HepG2 (cell line): ENCODE results near the gene PRIMA1. TPM values are rescaled to one million over a fixed set of nuclear protein-coding genes. Genes with fewer than 3 reads are reported as not detected.

Experiments used
- ARID5B ChIP-seq: IDR thresholded peaks from 2 replicates; pipeline ENCODE4 v1.4.0; 2020; ENCODE audit warnings: mild to moderate bottlenecking, missing genetic modification reagents
- ASH2L ChIP-seq: fragments of 300-600, 200-600 bp; sonication (generic); IDR thresholded peaks from 2 replicates; pipeline ENCODE4 v1.7.0; 2017; ENCODE audit warnings: low read depth, mild to moderate bottlenecking, moderate library complexity, mixed read lengths, low read length; ENCODE audit not compliant: insufficient read length
- ATF7-NPFF ChIP-seq: sonication (generic); formaldehyde crosslinking; IDR thresholded peaks from 2 replicates; pipeline ENCODE4 v1.8.1; 2023; ENCODE audit warnings: mild to moderate bottlenecking, low read depth, missing genetic modification reagents, moderate library complexity
- BHLHE40 ChIP-seq: IDR thresholded peaks from 2 replicates; pipeline ENCODE4 v1.6.1; 2011; ENCODE audit warnings: low read length, improper control_type of control experiment
- DNMT1 ChIP-seq: sonication (generic); formaldehyde crosslinking; IDR thresholded peaks from 2 replicates; pipeline ENCODE4 v1.5.1; 2020; ENCODE audit warnings: mild to moderate bottlenecking, missing genetic modification reagents
- DPF2 ChIP-seq: sonication (generic); formaldehyde crosslinking; IDR thresholded peaks from 2 replicates; pipeline ENCODE4 v1.4.0; 2020; ENCODE audit warnings: mild to moderate bottlenecking, low read depth, missing genetic modification reagents, borderline replicate concordance
- FOXP1 ChIP-seq, 2 experiments: fragments of 450-650 bp in 1 of 2; IDR thresholded peaks; 2 replicates each; pipeline ENCODE4 v1.6.1; 2017 to 2018; ENCODE audit warnings: antibody characterized with exemption in 1 of 2
- HNRNPK ChIP-seq: fragments of 200-400 bp; formaldehyde crosslinking; IDR thresholded peaks from 2 replicates; pipeline ENCODE4 v1.6.1; 2018; ENCODE audit warnings: low read length, low read depth, moderate library complexity, mild to moderate bottlenecking; ENCODE audit not compliant: poor library complexity, severe bottlenecking
- KAT8 ChIP-seq: IDR thresholded peaks from 2 replicates; pipeline ENCODE4 v1.6.1; 2016; ENCODE audit warnings: missing genetic modification reagents, missing compliant biosample characterization
- MEIS2 ChIP-seq: sonication (generic); formaldehyde crosslinking; IDR thresholded peaks from 2 replicates; pipeline ENCODE4 v1.9.0; 2021; ENCODE audit warnings: mild to moderate bottlenecking, missing genetic modification reagents
- MLX ChIP-seq: IDR thresholded peaks from 2 replicates; pipeline ENCODE4 v1.6.1; 2016
- NR2F2 ChIP-seq: IDR thresholded peaks from 2 replicates; pipeline ENCODE4 v1.6.1; 2012; ENCODE audit warnings: low read depth, inconsistent platforms, borderline replicate concordance
- RCOR2 ChIP-seq: IDR thresholded peaks from 2 replicates; pipeline ENCODE4 v1.6.1; 2016; ENCODE audit warnings: missing biosample characterization, missing genetic modification reagents
- RXRB ChIP-seq: IDR thresholded peaks from 2 replicates; pipeline ENCODE4 v1.6.1; 2016; ENCODE audit warnings: borderline replicate concordance, missing genetic modification reagents, missing compliant biosample characterization
- YEATS4 ChIP-seq: sonication (generic); formaldehyde crosslinking; IDR thresholded peaks from 2 replicates; pipeline ENCODE4 v1.4.0; 2020; ENCODE audit warnings: missing genetic modification reagents, borderline replicate concordance
- ZBTB10 ChIP-seq: sonication (generic); formaldehyde crosslinking; IDR thresholded peaks from 2 replicates; pipeline ENCODE4 v1.4.0; 2020; ENCODE audit warnings: missing genetic modification reagents, borderline replicate concordance
- ZBTB20 ChIP-seq: sonication (generic); formaldehyde crosslinking; IDR thresholded peaks from 2 replicates; pipeline ENCODE4 v1.8.1; 2023; ENCODE audit warnings: missing genetic modification reagents, low read depth, mild to moderate bottlenecking, borderline replicate concordance
- ZFP82 ChIP-seq: sonication (generic); formaldehyde crosslinking; IDR thresholded peaks from 2 replicates; pipeline ENCODE4 v1.5.1; 2020; ENCODE audit warnings: mild to moderate bottlenecking, missing genetic modification reagents, borderline replicate concordance
- ZFX ChIP-seq: sonication (generic); formaldehyde crosslinking; IDR thresholded peaks from 2 replicates; pipeline ENCODE4 v1.4.0; 2020; ENCODE audit warnings: mild to moderate bottlenecking, low read depth, missing genetic modification reagents, moderate library complexity
- ZNF83 ChIP-seq: sonication (generic); formaldehyde crosslinking; IDR thresholded peaks from 2 replicates; pipeline ENCODE4 v1.4.0; 2020; ENCODE audit warnings: missing genetic modification reagents, mild to moderate bottlenecking, borderline replicate concordance
- ZNF878 ChIP-seq: sonication (generic); formaldehyde crosslinking; IDR thresholded peaks from 2 replicates; pipeline ENCODE4 v1.8.1; 2023; ENCODE audit warnings: mild to moderate bottlenecking, missing genetic modification reagents, moderate library complexity
- ZSCAN31 ChIP-seq: sonication (generic); formaldehyde crosslinking; IDR thresholded peaks from 2 replicates; pipeline ENCODE4 v1.5.0; 2020; ENCODE audit warnings: low read depth, mild to moderate bottlenecking, missing genetic modification reagents
- polyA plus RNA-seq, 8 experiments: library from polyadenylated mRNA; depleted of rRNA in 3 of 8; stranded (reverse) in 7 of 8; unstranded in 1 of 8; fragments of >200 nt; fragmentation: Illumina TruSeq in 4 of 8; extraction: Trizol in 4 of 8; gene quantifications; 2 replicates each; pipeline versions ENCODE4 v1.2.1 to v1.2.3, GENCODE V29; 2011 to 2016; ENCODE audit warnings: low read depth in 4 of 8, missing spikeins in 1 of 8, mixed read lengths in 1 of 8; ENCODE audit not compliant: insufficient read depth in 1 of 8
- total RNA-seq, 5 experiments: library from RNA; depleted of rRNA; stranded (reverse); fragments of >200 nt; fragmentation: Illumina TruSeq; extraction: Trizol; gene quantifications; 2 replicates each; pipeline ENCODE4 v1.2.3, GENCODE V29; 2016; ENCODE audit warnings: low read depth in 1 of 5
- TF ChIP-seq, protein P1 (sequence below), 2 experiments: fragments of 450-650 bp in 1 of 2; sonication (generic) in 1 of 2; formaldehyde crosslinking; IDR thresholded peaks; 2 replicates each; pipeline versions ENCODE4 v1.5.0 to v1.8.0; 2020 to 2022; ENCODE audit warnings: mild to moderate bottlenecking in 1 of 2, missing genetic modification reagents in 1 of 2

The PRIMA1 gene
- total and polyA plus RNA-seq, 2 of the 13 experiments (the other 11 are each of a cell fraction or from before 2014, with no cell fraction given), result 2.4 to 3.2 TPM

- TF ChIP-seq ASH2L (no peak), BHLHE40 (no peak), ZFP82 (CRISPR knock-in tag) (no peak), RCOR2 (peak; percentile 30), MLX (0 out of 2 replicates have a peak, but pooled peaks have one; percentile 9), ZNF878 (CRISPR knock-in tag) (no peak; the same call in 1 of the 2 replicates), MEIS2 (CRISPR knock-in tag) (no peak), ZNF83 (CRISPR knock-in tag) (no peak), DPF2 (CRISPR knock-in tag) (0 out of 2 replicates have a peak, but pooled peaks have one; percentile 65), YEATS4 (CRISPR knock-in tag) (peak; percentile 21; the same call in 1 of the 2 replicates), ATF7-NPFF (no peak), KAT8 (CRISPR knock-in tag) (peak; percentile 24), DNMT1 (no peak), ZFX (0 out of 2 replicates have a peak, but pooled peaks have one; percentile 30), RXRB (peak; percentile 61), ZSCAN31 (CRISPR knock-in tag) (no peak), HNRNPK (no peak), ZBTB20 (CRISPR knock-in tag) (no peak), ARID5B (CRISPR knock-in tag) (peak; percentile 79), NR2F2 (peak; percentile 73; the same call in 1 of the 2 replicates), FOXP1 (IDR thresholded peaks at IDR 0.05) (no peak), FOXP1 (CRISPR knock-in tag; IDR thresholded peaks at IDR 0.05) (peak; percentile 37), ZBTB10 (CRISPR knock-in tag) (no peak)
- TF ChIP-seq, protein P1, sequence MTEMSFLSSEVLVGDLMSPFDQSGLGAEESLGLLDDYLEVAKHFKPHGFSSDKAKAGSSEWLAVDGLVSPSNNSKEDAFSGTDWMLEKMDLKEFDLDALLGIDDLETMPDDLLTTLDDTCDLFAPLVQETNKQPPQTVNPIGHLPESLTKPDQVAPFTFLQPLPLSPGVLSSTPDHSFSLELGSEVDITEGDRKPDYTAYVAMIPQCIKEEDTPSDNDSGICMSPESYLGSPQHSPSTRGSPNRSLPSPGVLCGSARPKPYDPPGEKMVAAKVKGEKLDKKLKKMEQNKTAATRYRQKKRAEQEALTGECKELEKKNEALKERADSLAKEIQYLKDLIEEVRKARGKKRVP (CRISPR knock-in tag; IDR thresholded peaks at IDR 0.05), result 0 out of 4 replicates have a peak, but pooled peaks of 1 of the 2 experiments have one; percentile 18
These were observed 11.3 kb upstream of the PRIMA1 start (continued) for GRCh38 chr14:93799617-93799988.
